A549 (cell line): ENCODE data around the gene ARHGEF1. TPM values are rescaled to one million over a fixed set of nuclear protein-coding genes. Genes with fewer than 3 reads are reported as not detected.

ENCODE experiments used
- ATAC-seq, 2 experiments: fragments of 200-7000 bp in 1 of 2; fragments of >200 bp in 1 of 2; cut with Nextera tagmentation in 1 of 2; cut with Tn5 transposase in 1 of 2; 3 replicates each; pipeline versions ENCODE4 v1.8.0 to v1.9.1; 2018 to 2020; ENCODE audit warnings: mild to moderate bottlenecking in 1 of 2, moderate library complexity in 1 of 2
- CTCF ChIA-PET: fragments of 300-600 bp; sonication (Branson Sonifier 250); formaldehyde crosslinking; extraction: SDS; loops from one replicate; lab custom pipeline; 2021; ENCODE audit warnings: antibody characterized with exemption, inconsistent platforms; lab: Yijun Ruan, JAX
- POLR2A ChIA-PET: fragments of 350-600 bp; formaldehyde crosslinking; extraction: SDS; loops from one replicate; lab custom pipeline; 2021; ENCODE audit warnings: antibody characterized with exemption, inconsistent platforms; lab: Yijun Ruan, JAX
- DNase-seq, 2 experiments: peaks; one replicate each; pipeline versions ENCODE4 v3.0.0 to v3.0.0-alpha.2; 2011 to 2016; ENCODE audit warnings: low read depth in 1 of 2, low spot score in 1 of 2
- FAIRE-seq: peaks from 2 replicates; lab custom pipeline; 2011; peaks lifted over from hg19 to GRCh38; lab: Jason Lieb, UNC
- H3K27ac ChIP-seq, 2 experiments: fragments of >200 bp; sonication (Bioruptor Twin); formaldehyde crosslinking; 3 replicates each; pipeline ENCODE4 v1.5.1; 2016 to 2017
- H3K4me1 ChIP-seq: fragments of >200 bp; sonication (Bioruptor Twin); formaldehyde crosslinking; 3 replicates; pipeline ENCODE4 v1.6.1; 2016
- H3K4me2 ChIP-seq: fragments of >200 bp; sonication (Bioruptor Twin); formaldehyde crosslinking; 3 replicates; pipeline ENCODE4 v1.6.1; 2016
- H3K4me3 ChIP-seq: fragments of >200 bp; sonication (Bioruptor Twin); formaldehyde crosslinking; 3 replicates; pipeline ENCODE4 v1.5.1; 2016
- H3K9me3 ChIP-seq: fragments of >200 bp; sonication (Bioruptor Twin); formaldehyde crosslinking; 3 replicates; pipeline ENCODE4 v1.6.1; 2016
- BCL3 ChIP-seq: fragments of >200 bp; sonication (Bioruptor Twin); formaldehyde crosslinking; IDR thresholded peaks from 3 replicates; pipeline ENCODE4 v1.6.1; 2016
- CBX2 ChIP-seq: fragments of 200-600 bp; sonication (generic); IDR thresholded peaks from 2 replicates; pipeline ENCODE4 v1.6.1; 2016; ENCODE audit warnings: low read depth, mild to moderate bottlenecking, borderline replicate concordance
- CBX8 ChIP-seq: fragments of 200-600 bp; sonication (generic); IDR thresholded peaks from 2 replicates; pipeline ENCODE4 v1.6.1; 2016
- CHD2 ChIP-seq: fragments of 150-350 bp; IDR thresholded peaks from 2 replicates; pipeline ENCODE4 v1.6.1; 2014; ENCODE audit warnings: low read length; ENCODE audit not compliant: partially characterized antibody
- CHD4 ChIP-seq: fragments of 200-600 bp; sonication (generic); IDR thresholded peaks from 2 replicates; pipeline ENCODE4 v1.6.1; 2016; ENCODE audit warnings: antibody characterized with exemption, mild to moderate bottlenecking, borderline replicate concordance
- EHF ChIP-seq: fragments of 250-450 bp; sonication (Bioruptor Pico); IDR thresholded peaks from 2 replicates; pipeline ENCODE4 v1.5.0; 2020; ENCODE audit warnings: mild to moderate bottlenecking
- FOSL2 ChIP-seq, 2 experiments: fragments of 450-650 bp in 1 of 2; fragments of >200 bp in 1 of 2; sonication (Bioruptor Twin) in 1 of 2; formaldehyde crosslinking; IDR thresholded peaks; 2 replicates each; pipeline versions ENCODE4 v1.5.0 to v1.6.1; 2016 to 2020; ENCODE audit warnings: mild to moderate bottlenecking in 1 of 2, moderate library complexity in 1 of 2
- GATA3 ChIP-seq: IDR thresholded peaks from 2 replicates; pipeline ENCODE4 v1.6.1; 2012; ENCODE audit warnings: borderline replicate concordance
- HDAC2 ChIP-seq: fragments of 200-600 bp; sonication (generic); IDR thresholded peaks from 2 replicates; pipeline ENCODE4 v1.6.1; 2016
- HEYL ChIP-seq: fragments of 250-450 bp; sonication (Bioruptor Pico); IDR thresholded peaks from 2 replicates; pipeline ENCODE4 v1.8.0; 2021; ENCODE audit warnings: mild to moderate bottlenecking, moderate library complexity
- JUN ChIP-seq, 2 experiments: fragments of >200 bp; sonication (Bioruptor Twin); formaldehyde crosslinking; IDR thresholded peaks; 2 replicates in 1 of 2; 3 replicates in 1 of 2; pipeline ENCODE4 v1.6.1; 2016 to 2017
- KDM5A ChIP-seq: fragments of 200-600 bp; sonication (generic); IDR thresholded peaks from 2 replicates; pipeline ENCODE4 v1.6.1; 2016; ENCODE audit warnings: antibody characterized with exemption, mild to moderate bottlenecking
- MAZ ChIP-seq: fragments of 150-350 bp; IDR thresholded peaks from 2 replicates; pipeline ENCODE4 v1.6.1; 2014; ENCODE audit warnings: antibody characterized with exemption, low read depth, low read length, borderline replicate concordance
- NR3C1 ChIP-seq: fragments of >200 bp; sonication (Bioruptor Twin); formaldehyde crosslinking; IDR thresholded peaks from 3 replicates; pipeline ENCODE4 v1.6.1; 2017
- PHF8 ChIP-seq: fragments of 200-600 bp; sonication (generic); IDR thresholded peaks from 2 replicates; pipeline ENCODE4 v1.6.1; 2016; ENCODE audit warnings: low read depth, mild to moderate bottlenecking, antibody characterized with exemption, moderate library complexity, borderline replicate concordance
- POLR2AphosphoS2 ChIP-seq: conservative IDR thresholded peaks from 2 replicates; pipeline ENCODE4 v1.6.1; 2012; ENCODE audit warnings: low read length, improper control_type of control experiment, inconsistent platforms
- RARB ChIP-seq: fragments of 250-450 bp; sonication (Bioruptor Pico); IDR thresholded peaks from 2 replicates; pipeline ENCODE4 v1.8.0; 2021; ENCODE audit warnings: mild to moderate bottlenecking, moderate library complexity
- RFX5 ChIP-seq: fragments of 450-650 bp; IDR thresholded peaks from 2 replicates; pipeline ENCODE4 v1.7.1; 2014; ENCODE audit warnings: antibody characterized with exemption, mild to moderate bottlenecking, moderate library complexity
- RNF2 ChIP-seq: fragments of 200-600 bp; sonication (generic); IDR thresholded peaks from 2 replicates; pipeline ENCODE4 v1.6.1; 2016; ENCODE audit warnings: low read depth, mild to moderate bottlenecking, antibody characterized with exemption, moderate library complexity, borderline replicate concordance
- TFCP2L1 ChIP-seq: fragments of 250-450 bp; sonication (Bioruptor Pico); IDR thresholded peaks from 2 replicates; pipeline ENCODE4 v1.5.0; 2021; ENCODE audit warnings: mild to moderate bottlenecking
- ZC3H11A ChIP-seq: fragments of 450-650 bp; IDR thresholded peaks from 2 replicates; pipeline ENCODE4 v1.6.1; 2014; ENCODE audit warnings: antibody characterized with exemption, mild to moderate bottlenecking
- ZFP36 ChIP-seq: fragments of 450-650 bp; IDR thresholded peaks from 2 replicates; pipeline ENCODE4 v1.6.1; 2014; ENCODE audit warnings: borderline replicate concordance; ENCODE audit not compliant: partially characterized antibody
- ZNF302 ChIP-seq: fragments of 250-450 bp; sonication (Bioruptor Pico); IDR thresholded peaks from 2 replicates; pipeline ENCODE4 v1.9.0; 2021; ENCODE audit warnings: inconsistent platforms, mild to moderate bottlenecking, moderate library complexity
- ZSCAN20 ChIP-seq: fragments of 250-450 bp; sonication (Bioruptor Pico); IDR thresholded peaks from 2 replicates; pipeline ENCODE4 v1.8.0; 2022; ENCODE audit warnings: mild to moderate bottlenecking, moderate library complexity
- WGBS: methylation state at CpG from one replicate; pipeline ENCODE4 v1.1.6; 2017; ENCODE audit errors: missing lambda C conversion rate; 5-methylcytosine and 5-hydroxymethylcytosine counted together
- polyA plus RNA-seq, 4 experiments: library from polyadenylated mRNA; depleted of rRNA in 3 of 4; stranded (reverse); fragments of >200 nt; fragmentation: RNase III in 1 of 4; extraction: RNeasy Plus Mini Kit Qiagen cat#74134 plus additional on column Dnase treatment in 1 of 4; gene quantifications; 2 replicates in 3 of 4; 3 replicates in 1 of 4; pipeline ENCODE4 v1.2.3, GENCODE V29; 2011 to 2017
- TF ChIP-seq, protein P1 (sequence below): fragments of 450-650 bp; IDR thresholded peaks from 2 replicates; pipeline ENCODE4 v1.6.1; 2014; ENCODE audit warnings: antibody characterized with exemption
- TF ChIP-seq, protein P2 (sequence below): fragments of 250-450 bp; sonication (Bioruptor Pico); IDR thresholded peaks from 2 replicates; pipeline ENCODE4 v1.5.0; 2020; ENCODE audit warnings: low read depth, mild to moderate bottlenecking, moderate library complexity

Gene ARHGEF1
- polyA plus RNA-seq, 2 of the 4 experiments (the other 2 are of a cell fraction): 38.0 to 84.2 TPM

- TF ChIP-seq, protein P1, sequence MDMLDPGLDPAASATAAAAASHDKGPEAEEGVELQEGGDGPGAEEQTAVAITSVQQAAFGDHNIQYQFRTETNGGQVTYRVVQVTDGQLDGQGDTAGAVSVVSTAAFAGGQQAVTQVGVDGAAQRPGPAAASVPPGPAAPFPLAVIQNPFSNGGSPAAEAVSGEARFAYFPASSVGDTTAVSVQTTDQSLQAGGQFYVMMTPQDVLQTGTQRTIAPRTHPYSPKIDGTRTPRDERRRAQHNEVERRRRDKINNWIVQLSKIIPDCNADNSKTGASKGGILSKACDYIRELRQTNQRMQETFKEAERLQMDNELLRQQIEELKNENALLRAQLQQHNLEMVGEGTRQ: no peak
Observed at GRCh38 chr19:41888926-41889325, 5.9 kb downstream of the ARHGEF1 start (continued).

DNA sequence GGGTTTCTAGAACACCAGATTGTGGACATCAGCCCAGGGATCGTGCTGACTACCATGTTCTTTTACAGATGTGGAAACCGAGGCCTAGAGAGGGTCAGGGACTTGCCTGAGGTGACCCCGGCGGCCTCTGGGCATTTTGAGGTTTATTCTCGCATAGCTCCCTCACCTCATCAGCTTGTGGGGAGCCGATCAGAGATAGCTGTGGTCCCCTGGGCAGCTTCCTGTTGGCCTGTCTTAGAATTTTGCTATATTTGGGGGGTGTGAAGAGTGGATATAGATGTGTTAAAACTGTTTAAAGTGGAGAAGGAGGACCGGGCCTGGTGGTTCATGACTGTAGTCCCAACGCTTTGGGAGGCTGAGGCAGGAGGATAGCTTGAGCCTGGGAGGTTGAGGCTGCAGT lies 6.9 kb downstream of the ARHGEF1 start:
- Histone ChIP-seq H3K4me1 (peaks cover 13% of the 10 kb centered on the region), H3K4me3 (no peak overlapping the region), H3K9me3 (no peaks in the 10 kb centered on the region), H3K27ac (no peak overlapping the region), H3K4me2 (no peak overlapping the region)
- TF ChIP-seq JUN (IDR thresholded peaks at IDR 0.05): no peak
- TF ChIP-seq GATA3: no peak
- no peak for TF ChIP-seq RARB (CRISPR knock-in tag)
- no peak for TF ChIP-seq CHD2
- no peak for TF ChIP-seq MAZ
- TF ChIP-seq BCL3: no peak
- no peak for TF ChIP-seq ZSCAN20 (CRISPR knock-in tag)
- TF ChIP-seq ZNF302 (CRISPR knock-in tag): no peak
- TF ChIP-seq, protein P1: no peak
- ChIA-PET CTCF (interaction anchor here (0.5 to 4.0 kb wide), 11 partner anchors 10 to 67 kb away, joined by 3 to 17 read pairs (median 6); no protein-coding TSS in a partner anchor), POLR2A (no interaction called here)
- FAIRE-seq (no peak), DNase-seq (no peak), ATAC-seq (no peak)
- 91% methylated on average over 8 of the region's 8 CpGs for WGBS

- DNase-seq (no peak), ATAC-seq (no peak), FAIRE-seq (no peak)
- no peak overlapping the region for H3K4me3 ChIP-seq
- H3K4me1 ChIP-seq: peaks cover 16% of the 10 kb centered on the region; the same call in 2 of the 3 replicates
- WGBS: 91% methylated on average over 4 of the region's 4 CpGs
- no peaks in the 10 kb centered on the region for H3K9me3 ChIP-seq
- no peak overlapping the region for H3K27ac ChIP-seq
- POLR2A ChIA-PET: no interaction called here
- CTCF ChIA-PET: interaction anchor here (0.9 to 4.0 kb wide), 10 partner anchors 15 to 191 kb away, joined by 3 to 17 read pairs (median 8); partner anchors contain the start of gene RPS19
- TF ChIP-seq PHF8: no peak
- TF ChIP-seq RNF2: no peak
- no peak for TF ChIP-seq ZFP36
- TF ChIP-seq CBX2: no peak
- TF ChIP-seq EHF (CRISPR knock-in tag): no peak
- TF ChIP-seq, protein P2, sequence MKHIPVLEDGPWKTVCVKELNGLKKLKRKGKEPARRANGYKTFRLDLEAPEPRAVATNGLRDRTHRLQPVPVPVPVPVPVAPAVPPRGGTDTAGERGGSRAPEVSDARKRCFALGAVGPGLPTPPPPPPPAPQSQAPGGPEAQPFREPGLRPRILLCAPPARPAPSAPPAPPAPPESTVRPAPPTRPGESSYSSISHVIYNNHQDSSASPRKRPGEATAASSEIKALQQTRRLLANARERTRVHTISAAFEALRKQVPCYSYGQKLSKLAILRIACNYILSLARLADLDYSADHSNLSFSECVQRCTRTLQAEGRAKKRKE (CRISPR knock-in tag): no peak
- TF ChIP-seq NR3C1: no peak
- TF ChIP-seq KDM5A: no peak
- TF ChIP-seq RFX5: no peak
- no peak for TF ChIP-seq TFCP2L1 (CRISPR knock-in tag)
- TF ChIP-seq HDAC2: no peak
- TF ChIP-seq HEYL (CRISPR knock-in tag): no peak
- no peak for TF ChIP-seq ZC3H11A
- TF ChIP-seq FOSL2 (IDR thresholded peaks at IDR 0.05): no peak
- no peak for TF ChIP-seq FOSL2 (CRISPR knock-in tag; IDR thresholded peaks at IDR 0.05)
- TF ChIP-seq ZNF302 (CRISPR knock-in tag): no peak
- no peak for TF ChIP-seq RARB (CRISPR knock-in tag)
- TF ChIP-seq CHD2: no peak
- TF ChIP-seq CHD4: no peak
- TF ChIP-seq CBX8: no peak
- no peak for TF ChIP-seq POLR2AphosphoS2
- H3K4me2 ChIP-seq: no peak overlapping the region
Observed at GRCh38 chr19:41890936-41891335, 8.0 kb downstream of the ARHGEF1 start.
